K562 (cell line): ENCODE data around the gene ZNF124.

Experiments used
- ATF3 ChIP-seq, 2 experiments: fragments of 450-650 bp in 1 of 2; sonication (generic) in 1 of 2; formaldehyde crosslinking in 1 of 2; IDR thresholded peaks in 1 of 2; conservative IDR thresholded peaks in 1 of 2; 2 replicates each; pipeline versions ENCODE4 v1.6.1 to v1.8.1; 2016 to 2023; ENCODE audit warnings: mild to moderate bottlenecking in 2 of 2, moderate library complexity in 2 of 2, inconsistent platforms in 1 of 2, missing genetic modification reagents in 1 of 2
- CREB1 ChIP-seq, 2 experiments: sonication (generic) in 1 of 2; formaldehyde crosslinking in 1 of 2; IDR thresholded peaks; 2 replicates each; pipeline versions ENCODE4 v1.6.1 to v1.8.0; 2012 to 2022; ENCODE audit warnings: inconsistent platforms in 1 of 2, mild to moderate bottlenecking in 1 of 2, missing genetic modification reagents in 1 of 2, moderate library complexity in 1 of 2
- EZH2 ChIP-seq: IDR thresholded peaks from 2 replicates; pipeline ENCODE4 v1.6.1; 2012; ENCODE audit warnings: low read depth, mild to moderate bottlenecking, inconsistent platforms, low read length, borderline replicate concordance
- FOXK1 ChIP-seq: sonication (generic); formaldehyde crosslinking; IDR thresholded peaks from 2 replicates; pipeline ENCODE4 v1.8.0; 2022; ENCODE audit warnings: missing genetic modification reagents, mild to moderate bottlenecking, borderline replicate concordance
- HEY1 ChIP-seq: fragments of 250-450 bp; sonication (Bioruptor Pico); IDR thresholded peaks from 2 replicates; pipeline ENCODE4 v1.5.0; 2020; ENCODE audit warnings: mild to moderate bottlenecking, moderate library complexity, borderline replicate concordance
- MXI1 ChIP-seq: IDR thresholded peaks from 2 replicates; pipeline ENCODE4 v1.6.1; 2011; ENCODE audit warnings: low read depth, mild to moderate bottlenecking, improper control_type of control experiment, low read length

- no peak for TF ChIP-seq EZH2
- TF ChIP-seq FOXK1 (CRISPR knock-in tag): no peak
- TF ChIP-seq ATF3 (IDR thresholded peaks at IDR 0.05): no peak
- no peak for TF ChIP-seq ATF3 (CRISPR knock-in tag; conservative IDR thresholded peaks at IDR 0.05)
- TF ChIP-seq MXI1: no peak
- TF ChIP-seq CREB1 (IDR thresholded peaks at IDR 0.05): no peak
- TF ChIP-seq CREB1 (CRISPR knock-in tag; IDR thresholded peaks at IDR 0.05): no peak
- TF ChIP-seq HEY1 (CRISPR knock-in tag): no peak
Observed at GRCh38 chr1:247182994-247183393, 11.2 kb upstream of the ZNF124 start.
